ENCODE data around the gene GLMN. TPM values are rescaled to one million over a fixed set of nuclear protein-coding genes. Genes with fewer than 3 reads are reported as not detected.

The GLMN gene
- total RNA-seq, 1 donor = 18.0 TPM

- DNase-seq (ENCODE audit: low read depth) = no peak
- no peak for TF ChIP-seq CTCF (IDR thresholded peaks at IDR 0.05; ENCODE audit: insufficient read depth, low read length)
- H3K4me3 ChIP-seq (ENCODE audit: low read depth, low read length) = no peak overlapping the region
Measured at GRCh38 chr1:92230736-92231135, 68.1 kb downstream of the GLMN start.

GRCh38 chr1:92228401-92228800 is 70.4 kb downstream of the GLMN start:
- no peak overlapping the region for H3K4me3 ChIP-seq (ENCODE audit: low read depth, low read length)
- no peak for TF ChIP-seq CTCF (IDR thresholded peaks at IDR 0.05; ENCODE audit: insufficient read depth, low read length)
- DNase-seq (ENCODE audit: low read depth) = no peak

- no peak for TF ChIP-seq CTCF (IDR thresholded peaks at IDR 0.05; ENCODE audit: insufficient read depth, low read length)
- no peak for DNase-seq (ENCODE audit: low read depth)
- no peak overlapping the region for H3K4me3 ChIP-seq (ENCODE audit: low read depth, low read length)
Measured at GRCh38 chr1:92219028-92219427, 79.8 kb downstream of the GLMN start.

GRCh38 chr1:92218559-92218958 is 80.2 kb downstream of the GLMN start:
- DNase-seq (ENCODE audit: low read depth) = no peak
- H3K4me3 ChIP-seq (ENCODE audit: low read depth, low read length) = no peak overlapping the region
- no peak for TF ChIP-seq CTCF (IDR thresholded peaks at IDR 0.05; ENCODE audit: insufficient read depth, low read length)

- no peak for DNase-seq (ENCODE audit: low read depth)
- TF ChIP-seq CTCF (IDR thresholded peaks at IDR 0.05; ENCODE audit: insufficient read depth, low read length) = no peak
- no peak within 1 kb of the TSS for H3K4me3 ChIP-seq (ENCODE audit: low read depth, low read length)
Measured at GRCh38 chr1:92217721-92218120, 81.1 kb downstream of the GLMN start, which contains the start of gene C1orf146. Gene C1orf146 (plus strand): TSS chr1:92217915. CDS start chr1:92231421, 13,506 bp downstream.

- no peak overlapping the region for H3K4me3 ChIP-seq (ENCODE audit: low read depth, low read length)
- DNase-seq (ENCODE audit: low read depth) = peak; percentile 65
- TF ChIP-seq CTCF (IDR thresholded peaks at IDR 0.05; ENCODE audit: insufficient read depth, low read length) = no peak
Measured at GRCh38 chr1:92211166-92211565, 87.6 kb downstream of the GLMN start.

GRCh38 chr1:92210701-92211100 is 88.1 kb downstream of the GLMN start:
- no peak overlapping the region for H3K4me3 ChIP-seq (ENCODE audit: low read depth, low read length)
- DNase-seq (ENCODE audit: low read depth) = no peak
- TF ChIP-seq CTCF (IDR thresholded peaks at IDR 0.05; ENCODE audit: insufficient read depth, low read length) = no peak

Data from fibroblast of the aortic adventitia (primary cell).